HepG2 (cell line): ENCODE measurements around the gene SMURF2. TPM values are rescaled to one million over a fixed set of nuclear protein-coding genes. Genes with fewer than 3 reads are reported as not detected.
A peak's percentile ranks its signal among the peaks of the same experiment; 100 is the strongest.

Experiments used
- KDM5B ChIP-seq: sonication (generic); formaldehyde crosslinking; IDR thresholded peaks from 2 replicates; pipeline ENCODE4 v1.4.0; 2020; ENCODE audit warnings: missing genetic modification reagents, mild to moderate bottlenecking, borderline replicate concordance
- KLF12 ChIP-seq: sonication (generic); formaldehyde crosslinking; IDR thresholded peaks from 2 replicates; pipeline ENCODE4 v1.4.0; 2020; ENCODE audit warnings: missing genetic modification reagents, borderline replicate concordance
- MLLT10 ChIP-seq: sonication (generic); formaldehyde crosslinking; IDR thresholded peaks from 2 replicates; pipeline ENCODE4 v1.4.0; 2020; ENCODE audit warnings: missing genetic modification reagents
- MTF1 ChIP-seq: sonication (generic); formaldehyde crosslinking; IDR thresholded peaks from 2 replicates; pipeline ENCODE4 v1.5.0; 2020; ENCODE audit warnings: missing genetic modification reagents
- PTBP1 ChIP-seq: fragments of 200-400 bp; formaldehyde crosslinking; IDR thresholded peaks from 2 replicates; pipeline ENCODE4 v1.6.1; 2018; ENCODE audit warnings: low read length, low read depth; ENCODE audit not compliant: poor library complexity, severe bottlenecking
- SALL1 ChIP-seq: sonication (generic); formaldehyde crosslinking; IDR thresholded peaks from 2 replicates; pipeline ENCODE4 v1.8.0; 2022; ENCODE audit warnings: mild to moderate bottlenecking, missing genetic modification reagents
- SATB2 ChIP-seq: sonication (generic); formaldehyde crosslinking; IDR thresholded peaks from 2 replicates; pipeline ENCODE4 v1.5.0; 2020; ENCODE audit warnings: missing genetic modification reagents
- SOX5 ChIP-seq: IDR thresholded peaks from 2 replicates; pipeline ENCODE4 v1.6.1; 2016; ENCODE audit warnings: borderline replicate concordance
- SP140L ChIP-seq: sonication (generic); formaldehyde crosslinking; IDR thresholded peaks from 2 replicates; pipeline ENCODE4 v1.4.0; 2020; ENCODE audit warnings: missing genetic modification reagents, borderline replicate concordance
- ZBTB1 ChIP-seq: sonication (generic); formaldehyde crosslinking; IDR thresholded peaks from 2 replicates; pipeline ENCODE4 v1.4.0; 2020; ENCODE audit warnings: missing genetic modification reagents, borderline replicate concordance
- ZC3H4 ChIP-seq: sonication (generic); formaldehyde crosslinking; IDR thresholded peaks from 2 replicates; pipeline ENCODE4 v1.4.0; 2020; ENCODE audit warnings: missing genetic modification reagents, borderline replicate concordance
- ZNF101 ChIP-seq: sonication (generic); formaldehyde crosslinking; IDR thresholded peaks from 2 replicates; pipeline ENCODE4 v1.4.0; 2020; ENCODE audit warnings: mild to moderate bottlenecking, low read depth, missing genetic modification reagents, borderline replicate concordance
- ZNF652 ChIP-seq: IDR thresholded peaks from 2 replicates; pipeline ENCODE4 v1.6.1; 2016; ENCODE audit warnings: low read depth, borderline replicate concordance
- polyA plus RNA-seq, 8 experiments: library from polyadenylated mRNA; depleted of rRNA in 3 of 8; stranded (reverse) in 7 of 8; unstranded in 1 of 8; fragments of >200 nt; fragmentation: Illumina TruSeq in 4 of 8; extraction: Trizol in 4 of 8; gene quantifications; 2 replicates each; pipeline versions ENCODE4 v1.2.1 to v1.2.3, GENCODE V29; 2011 to 2016; ENCODE audit warnings: low read depth in 4 of 8, missing spikeins in 1 of 8, mixed read lengths in 1 of 8; ENCODE audit not compliant: insufficient read depth in 1 of 8
- total RNA-seq, 5 experiments: library from RNA; depleted of rRNA; stranded (reverse); fragments of >200 nt; fragmentation: Illumina TruSeq; extraction: Trizol; gene quantifications; 2 replicates each; pipeline ENCODE4 v1.2.3, GENCODE V29; 2016; ENCODE audit warnings: low read depth in 1 of 5
- TF ChIP-seq, protein P1 (sequence below): sonication (generic); formaldehyde crosslinking; IDR thresholded peaks from 2 replicates; pipeline ENCODE4 v1.8.1; 2023; ENCODE audit warnings: missing genetic modification reagents, inconsistent platforms, borderline replicate concordance
- TF ChIP-seq, protein P2 (sequence below): sonication (generic); formaldehyde crosslinking; IDR thresholded peaks from 2 replicates; pipeline ENCODE4 v1.4.0; 2020; ENCODE audit warnings: missing genetic modification reagents
- TF ChIP-seq, protein P3 (sequence below): sonication (generic); formaldehyde crosslinking; IDR thresholded peaks from 2 replicates; pipeline ENCODE4 v1.5.0; 2020; ENCODE audit warnings: missing genetic modification reagents
- TF ChIP-seq, protein P4 (sequence below): conservative IDR thresholded peaks from 2 replicates; pipeline ENCODE4 v1.6.1; 2018; ENCODE audit warnings: missing genetic modification reagents
- TF ChIP-seq, protein P5 (sequence below): sonication (generic); formaldehyde crosslinking; IDR thresholded peaks from 2 replicates; pipeline ENCODE4 v1.5.1; 2020; ENCODE audit warnings: missing genetic modification reagents, mild to moderate bottlenecking, borderline replicate concordance

The SMURF2 gene
- total and polyA plus RNA-seq, 2 of the 13 experiments (the other 11 are each of a cell fraction or from before 2014, with no cell fraction given): 14.9 to 24.3 TPM

DNA sequence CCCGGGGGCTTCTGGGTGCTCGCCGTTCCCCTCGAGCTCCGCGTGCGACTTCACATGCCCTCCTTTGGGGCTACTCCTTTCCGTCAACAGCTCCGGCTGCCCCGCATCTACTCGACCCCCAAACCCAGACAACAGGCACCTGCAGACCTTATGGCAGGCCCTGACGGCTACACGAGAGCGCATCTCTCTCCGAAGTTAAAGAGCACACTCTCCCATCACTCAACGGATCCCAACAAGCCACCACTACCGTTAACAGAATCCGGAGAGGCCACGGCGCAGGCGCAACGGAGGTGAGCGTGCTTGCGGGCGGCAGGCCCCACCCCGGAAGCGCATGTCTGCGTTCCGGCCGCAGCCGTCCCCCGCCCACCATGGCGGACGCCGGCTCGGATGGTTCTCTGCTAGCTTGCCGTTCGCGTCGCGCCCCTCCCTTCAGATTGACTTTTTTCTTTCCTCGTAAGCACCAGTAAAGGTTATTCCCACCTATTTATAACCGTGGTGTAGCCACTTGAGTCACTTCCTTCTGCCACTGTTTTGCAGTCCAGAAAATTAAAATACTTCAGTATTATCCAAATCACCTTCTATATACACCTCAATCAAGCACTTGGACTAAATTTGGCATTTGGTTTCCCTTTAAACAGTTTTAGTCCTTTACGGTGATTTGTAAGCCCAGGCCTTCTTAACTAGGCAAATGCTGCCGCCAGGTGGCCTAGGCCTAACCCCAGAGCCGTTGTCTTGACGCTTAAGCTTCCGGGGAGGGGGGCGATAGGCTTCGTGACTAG lies 165.1 kb downstream of the SMURF2 start, which contains the start of gene POLG2 (continued):
- TF ChIP-seq KLF12 (CRISPR knock-in tag) (peak; percentile 92), PTBP1 (no peak), ZC3H4 (CRISPR knock-in tag) (peak; percentile 50; the same call in 1 of the 2 replicates), SP140L (CRISPR knock-in tag) (peak; percentile 78), MLLT10 (no peak), ZBTB1 (no peak), MTF1 (CRISPR knock-in tag) (peak; percentile 63; the same call in 1 of the 2 replicates), KDM5B (CRISPR knock-in tag) (peak; percentile 97), ZNF101 (CRISPR knock-in tag) (no peak), ZNF652 (CRISPR knock-in tag) (peak; percentile 0; the same call in 1 of the 2 replicates), SOX5 (CRISPR knock-in tag) (no peak), SALL1 (CRISPR knock-in tag) (peak; percentile 92), SATB2 (peak; percentile 48)
- TF ChIP-seq, protein P1, sequence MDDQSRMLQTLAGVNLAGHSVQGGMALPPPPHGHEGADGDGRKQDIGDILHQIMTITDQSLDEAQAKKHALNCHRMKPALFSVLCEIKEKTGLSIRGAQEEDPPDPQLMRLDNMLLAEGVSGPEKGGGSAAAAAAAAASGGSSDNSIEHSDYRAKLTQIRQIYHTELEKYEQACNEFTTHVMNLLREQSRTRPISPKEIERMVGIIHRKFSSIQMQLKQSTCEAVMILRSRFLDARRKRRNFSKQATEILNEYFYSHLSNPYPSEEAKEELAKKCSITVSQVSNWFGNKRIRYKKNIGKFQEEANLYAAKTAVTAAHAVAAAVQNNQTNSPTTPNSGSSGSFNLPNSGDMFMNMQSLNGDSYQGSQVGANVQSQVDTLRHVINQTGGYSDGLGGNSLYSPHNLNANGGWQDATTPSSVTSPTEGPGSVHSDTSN: no peak
- TF ChIP-seq, protein P2, sequence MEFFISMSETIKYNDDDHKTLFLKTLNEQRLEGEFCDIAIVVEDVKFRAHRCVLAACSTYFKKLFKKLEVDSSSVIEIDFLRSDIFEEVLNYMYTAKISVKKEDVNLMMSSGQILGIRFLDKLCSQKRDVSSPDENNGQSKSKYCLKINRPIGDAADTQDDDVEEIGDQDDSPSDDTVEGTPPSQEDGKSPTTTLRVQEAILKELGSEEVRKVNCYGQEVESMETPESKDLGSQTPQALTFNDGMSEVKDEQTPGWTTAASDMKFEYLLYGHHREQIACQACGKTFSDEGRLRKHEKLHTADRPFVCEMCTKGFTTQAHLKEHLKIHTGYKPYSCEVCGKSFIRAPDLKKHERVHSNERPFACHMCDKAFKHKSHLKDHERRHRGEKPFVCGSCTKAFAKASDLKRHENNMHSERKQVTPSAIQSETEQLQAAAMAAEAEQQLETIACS (CRISPR knock-in tag): no peak
- TF ChIP-seq, protein P3, sequence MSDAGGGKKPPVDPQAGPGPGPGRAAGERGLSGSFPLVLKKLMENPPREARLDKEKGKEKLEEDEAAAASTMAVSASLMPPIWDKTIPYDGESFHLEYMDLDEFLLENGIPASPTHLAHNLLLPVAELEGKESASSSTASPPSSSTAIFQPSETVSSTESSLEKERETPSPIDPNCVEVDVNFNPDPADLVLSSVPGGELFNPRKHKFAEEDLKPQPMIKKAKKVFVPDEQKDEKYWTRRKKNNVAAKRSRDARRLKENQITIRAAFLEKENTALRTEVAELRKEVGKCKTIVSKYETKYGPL (CRISPR knock-in tag): peak; percentile 10
- TF ChIP-seq, protein P4, sequence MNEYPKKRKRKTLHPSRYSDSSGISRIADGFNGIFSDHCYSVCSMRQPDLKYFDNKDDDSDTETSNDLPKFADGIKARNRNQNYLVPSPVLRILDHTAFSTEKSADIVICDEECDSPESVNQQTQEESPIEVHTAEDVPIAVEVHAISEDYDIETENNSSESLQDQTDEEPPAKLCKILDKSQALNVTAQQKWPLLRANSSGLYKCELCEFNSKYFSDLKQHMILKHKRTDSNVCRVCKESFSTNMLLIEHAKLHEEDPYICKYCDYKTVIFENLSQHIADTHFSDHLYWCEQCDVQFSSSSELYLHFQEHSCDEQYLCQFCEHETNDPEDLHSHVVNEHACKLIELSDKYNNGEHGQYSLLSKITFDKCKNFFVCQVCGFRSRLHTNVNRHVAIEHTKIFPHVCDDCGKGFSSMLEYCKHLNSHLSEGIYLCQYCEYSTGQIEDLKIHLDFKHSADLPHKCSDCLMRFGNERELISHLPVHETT (CRISPR knock-in tag): peak; percentile 79
- TF ChIP-seq, protein P5, sequence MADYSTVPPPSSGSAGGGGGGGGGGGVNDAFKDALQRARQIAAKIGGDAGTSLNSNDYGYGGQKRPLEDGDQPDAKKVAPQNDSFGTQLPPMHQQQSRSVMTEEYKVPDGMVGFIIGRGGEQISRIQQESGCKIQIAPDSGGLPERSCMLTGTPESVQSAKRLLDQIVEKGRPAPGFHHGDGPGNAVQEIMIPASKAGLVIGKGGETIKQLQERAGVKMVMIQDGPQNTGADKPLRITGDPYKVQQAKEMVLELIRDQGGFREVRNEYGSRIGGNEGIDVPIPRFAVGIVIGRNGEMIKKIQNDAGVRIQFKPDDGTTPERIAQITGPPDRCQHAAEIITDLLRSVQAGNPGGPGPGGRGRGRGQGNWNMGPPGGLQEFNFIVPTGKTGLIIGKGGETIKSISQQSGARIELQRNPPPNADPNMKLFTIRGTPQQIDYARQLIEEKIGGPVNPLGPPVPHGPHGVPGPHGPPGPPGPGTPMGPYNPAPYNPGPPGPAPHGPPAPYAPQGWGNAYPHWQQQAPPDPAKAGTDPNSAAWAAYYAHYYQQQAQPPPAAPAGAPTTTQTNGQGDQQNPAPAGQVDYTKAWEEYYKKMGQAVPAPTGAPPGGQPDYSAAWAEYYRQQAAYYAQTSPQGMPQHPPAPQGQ (CRISPR knock-in tag): no peak
